B cell (primary cell): ENCODE results near the gene NAMPT. TPM values are rescaled to one million over a fixed set of nuclear protein-coding genes. Genes with fewer than 3 reads are reported as not detected.

Experiments
- ATAC-seq: fragments of 200-7000 bp; cut with Tn5 transposase; one replicate; pipeline ENCODE4 v1.10.0; 2021; ENCODE audit warnings: low read depth, mild to moderate bottlenecking, moderate number of reproducible peaks, moderate library complexity
- CTCF ChIA-PET: fragments of 350-600 bp; sonication (Branson Sonifier 250); formaldehyde crosslinking; loops from one replicate; lab custom pipeline; 2021; ENCODE audit warnings: antibody characterized with exemption, inconsistent platforms; lab: Charles Lee
- POLR2A ChIA-PET: fragments of 350-600 bp; sonication (Branson Sonifier 250); formaldehyde crosslinking; loops from one replicate; lab custom pipeline; 2021; ENCODE audit warnings: antibody characterized with exemption; lab: Charles Lee
- DNase-seq: peaks from one replicate; pipeline ENCODE4 v3.0.0; 2013
- H2AFZ ChIP-seq: 2 replicates; pipeline ENCODE4 v1.6.1; 2012; ENCODE audit warnings: mild to moderate bottlenecking, low read depth, low read length; ENCODE audit not compliant: insufficient read depth, poor library complexity, severe bottlenecking
- H3K27ac ChIP-seq, 2 donors: 1 replicate in 1 of 2; 2 replicates in 1 of 2; pipeline ENCODE4 v1.5.1; 2012 to 2013; ENCODE audit warnings: low read length in 2 of 2, mild to moderate bottlenecking in 2 of 2, moderate library complexity in 1 of 2
- H3K27me3 ChIP-seq, 4 experiments: fragments of 200-600 bp in 1 of 4; sonication (generic) in 1 of 4; replicated peaks in 1 of 4; 1 replicate in 2 of 4; 2 replicates in 2 of 4; pipeline versions ENCODE4 v1.6.1 to v1.7.0; 2013 to 2016; ENCODE audit warnings: low read length in 3 of 4, mild to moderate bottlenecking in 2 of 4, mixed read lengths in 1 of 4, moderate library complexity in 1 of 4; ENCODE audit not compliant: insufficient read depth in 4 of 4, control insufficient read depth in 3 of 4; ENCODE audit errors: control extremely low read depth in 1 of 4
- H3K36me3 ChIP-seq, 2 experiments: replicated peaks in 1 of 2; 1 replicate in 1 of 2; 2 replicates in 1 of 2; pipeline versions ENCODE4 v1.6.1 to v1.7.1; 2013; ENCODE audit warnings: low read length in 1 of 2; ENCODE audit not compliant: insufficient read depth in 2 of 2, control insufficient read depth in 1 of 2; ENCODE audit errors: control extremely low read depth in 1 of 2, extremely low read depth in 1 of 2
- H3K4me1 ChIP-seq, 2 donors: fragments of 200-600 bp in 1 of 2; sonication (generic) in 1 of 2; 1 replicate in 1 of 2; 2 replicates in 1 of 2; pipeline versions ENCODE4 v1.5.1 to v1.6.1; 2013 to 2017; ENCODE audit warnings: low read length in 2 of 2; ENCODE audit not compliant: control insufficient read depth in 2 of 2, insufficient read depth in 2 of 2
- H3K4me2 ChIP-seq: replicated peaks from 2 replicates; pipeline ENCODE3; 2012; ENCODE audit warnings: mild to moderate bottlenecking, low read depth, low read length; ENCODE audit not compliant: poor library complexity, severe bottlenecking
- H3K4me3 ChIP-seq, 5 experiments: fragments of 200-600 bp in 1 of 5; sonication (generic) in 1 of 5; 1 replicate in 3 of 5; 2 replicates in 2 of 5; pipeline versions ENCODE4 v1.5.1 to v1.7.0; 2011 to 2016; ENCODE audit warnings: low read length in 4 of 5, mild to moderate bottlenecking in 4 of 5, low read depth in 2 of 5, control low read depth in 1 of 5, moderate library complexity in 1 of 5; ENCODE audit not compliant: insufficient read depth in 1 of 5; ENCODE audit errors: control extremely low read depth in 1 of 5, extremely low read depth in 1 of 5
- H3K79me2 ChIP-seq: fragments of 200-600 bp; sonication (generic); one replicate; pipeline ENCODE4 v1.6.0; 2016; ENCODE audit warnings: low read length; ENCODE audit not compliant: control insufficient read depth, insufficient read depth
- H3K9ac ChIP-seq: fragments of 200-600 bp; sonication (generic); 2 replicates; pipeline ENCODE4 v1.6.1; 2017; ENCODE audit warnings: mild to moderate bottlenecking, low read length, moderate library complexity
- H3K9me3 ChIP-seq, 3 donors: one replicate each; pipeline versions ENCODE4 v1.6.1 to v1.7.1; 2013; ENCODE audit warnings: low read length in 2 of 3; ENCODE audit not compliant: control insufficient read depth in 2 of 3, insufficient read depth in 1 of 3; ENCODE audit errors: control extremely low read depth in 1 of 3
- H4K20me1 ChIP-seq: 2 replicates; pipeline ENCODE4 v1.6.0; 2012; ENCODE audit warnings: mild to moderate bottlenecking, low read length; ENCODE audit not compliant: insufficient read depth, control insufficient read depth, poor library complexity, severe bottlenecking
- H3K27ac Mint-ChIP-seq: one replicate; pipeline ENCODE4 v1.8.0; 2021; ENCODE audit warnings: mixed read lengths
- H3K27me3 Mint-ChIP-seq: one replicate; pipeline ENCODE4 v1.8.0; 2021; ENCODE audit warnings: mixed read lengths
- H3K4me1 Mint-ChIP-seq: one replicate; pipeline ENCODE4 v1.8.0; 2021; ENCODE audit warnings: mixed read lengths
- H3K4me3 Mint-ChIP-seq: one replicate; pipeline ENCODE4 v1.8.0; 2021; ENCODE audit warnings: mixed read lengths
- H3K9me3 Mint-ChIP-seq: one replicate; pipeline ENCODE4 v1.8.0; 2022; ENCODE audit warnings: mixed read lengths; ENCODE audit not compliant: insufficient read depth
- EZH2 ChIP-seq: IDR thresholded peaks from 2 replicates; pipeline ENCODE4 v1.6.1; 2012; ENCODE audit warnings: borderline replicate concordance, low read depth, mild to moderate bottlenecking, moderate library complexity, low read length; ENCODE audit not compliant: insufficient read depth, poor library complexity, severe bottlenecking
- WGBS: methylation state at CpG from one replicate; pipeline ENCODE4 v1.1.5; 2013; ENCODE audit warnings: missing lambda C conversion rate; ENCODE audit not compliant: insufficient coverage; 5-methylcytosine and 5-hydroxymethylcytosine counted together
- intact Hi-C: fragments of 100-400 bp; cut with micrococcal nuclease; formaldehyde crosslinking; loops from one replicate; pipeline ENCODE4 v1.10.0; 2022
- polyA plus RNA-seq: library from polyadenylated mRNA; depleted of rRNA; stranded (reverse); fragments of >200 nt; gene quantifications from 2 replicates; pipeline ENCODE4 v1.2.3, GENCODE V29; 2012
- total RNA-seq, 2 donors: library from RNA; stranded (reverse); fragments of 120-200 nt in 1 of 2; gene quantifications; 1 replicate in 1 of 2; 2 replicates in 1 of 2; pipeline versions ENCODE4 v1.2.3 to v1.2.4, GENCODE V29; 2013 to 2022
- TF ChIP-seq, protein P1 (sequence below): fragments of 200-600 bp; IDR thresholded peaks from one replicate; pipeline ENCODE4 v1.8.0; 2022; ENCODE audit warnings: antibody characterized with exemption, mild to moderate bottlenecking

Gene NAMPT
- total and polyA plus RNA-seq, 2 donors (not counting 1 experiment from before 2014, with no cell fraction given), result 11.6 to 48.8 TPM

DNA sequence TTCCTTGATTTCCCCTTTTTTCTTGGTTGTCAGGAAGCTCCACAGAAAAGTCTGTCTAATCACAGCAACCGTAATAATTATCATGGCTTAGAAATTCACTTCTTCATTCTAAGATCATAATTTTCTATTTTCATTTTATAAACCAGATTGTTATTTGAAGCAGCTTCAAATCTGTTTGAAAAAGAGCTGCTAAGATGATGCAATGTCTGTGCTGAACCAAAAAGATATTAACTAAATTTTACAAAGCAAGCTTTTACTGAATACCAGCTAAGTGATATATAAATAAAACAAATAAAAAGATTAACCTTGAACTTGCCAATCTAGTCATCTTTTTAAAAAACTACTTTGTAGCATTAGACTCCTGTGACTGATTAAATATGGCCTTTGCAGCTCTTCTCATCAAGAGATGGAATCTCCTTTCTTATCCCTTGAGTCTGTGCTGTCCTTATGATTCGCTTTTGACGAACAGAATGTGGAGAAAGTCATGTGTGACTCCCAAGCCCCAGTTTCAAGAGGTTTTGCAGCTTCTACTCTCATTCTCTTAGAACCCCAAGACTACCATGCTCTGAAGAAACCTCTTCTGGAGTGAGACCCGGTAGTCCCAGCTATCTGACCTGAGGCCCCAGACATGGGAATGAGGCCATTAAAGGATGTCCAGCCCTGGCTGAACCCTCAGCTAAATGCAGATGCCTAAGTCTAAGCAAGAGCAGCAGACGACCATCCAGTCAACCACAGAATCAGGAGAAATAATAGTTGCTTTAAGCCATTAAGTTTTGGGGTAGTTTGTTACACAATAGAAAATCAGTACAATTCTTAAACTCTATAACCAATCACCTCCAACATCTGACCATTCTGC lies 14.4 kb downstream of the NAMPT start:
- POLR2A ChIA-PET, result no interaction called here
- no peaks in the 10 kb centered on the region for H3K27me3 ChIP-seq
- no peak overlapping the region for H3K4me2 ChIP-seq
- Mint-ChIP-seq H3K9me3 (no peaks in the 10 kb centered on the region), H3K27ac (no peak overlapping the region), H3K4me3 (no peak overlapping the region), H3K4me1 (no peaks in the 10 kb centered on the region), H3K27me3 (no peaks in the 10 kb centered on the region)
- DNase-seq (no peak), ATAC-seq (no peak)
- H3K9me3 ChIP-seq, result no peaks in the 10 kb centered on the region
- WGBS, result 100% methylated on average over 3 of the region's 5 CpGs
- peaks cover 18 to 48% of the 10 kb centered on the region in 2 experiments for H3K36me3 ChIP-seq
- TF ChIP-seq, protein P1, sequence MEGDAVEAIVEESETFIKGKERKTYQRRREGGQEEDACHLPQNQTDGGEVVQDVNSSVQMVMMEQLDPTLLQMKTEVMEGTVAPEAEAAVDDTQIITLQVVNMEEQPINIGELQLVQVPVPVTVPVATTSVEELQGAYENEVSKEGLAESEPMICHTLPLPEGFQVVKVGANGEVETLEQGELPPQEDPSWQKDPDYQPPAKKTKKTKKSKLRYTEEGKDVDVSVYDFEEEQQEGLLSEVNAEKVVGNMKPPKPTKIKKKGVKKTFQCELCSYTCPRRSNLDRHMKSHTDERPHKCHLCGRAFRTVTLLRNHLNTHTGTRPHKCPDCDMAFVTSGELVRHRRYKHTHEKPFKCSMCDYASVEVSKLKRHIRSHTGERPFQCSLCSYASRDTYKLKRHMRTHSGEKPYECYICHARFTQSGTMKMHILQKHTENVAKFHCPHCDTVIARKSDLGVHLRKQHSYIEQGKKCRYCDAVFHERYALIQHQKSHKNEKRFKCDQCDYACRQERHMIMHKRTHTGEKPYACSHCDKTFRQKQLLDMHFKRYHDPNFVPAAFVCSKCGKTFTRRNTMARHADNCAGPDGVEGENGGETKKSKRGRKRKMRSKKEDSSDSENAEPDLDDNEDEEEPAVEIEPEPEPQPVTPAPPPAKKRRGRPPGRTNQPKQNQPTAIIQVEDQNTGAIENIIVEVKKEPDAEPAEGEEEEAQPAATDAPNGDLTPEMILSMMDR, result no peak
- TF ChIP-seq EZH2, result no peak
- no peak overlapping the region for H3K4me3 ChIP-seq
- H4K20me1 ChIP-seq, result no peaks in the 10 kb centered on the region
- CTCF ChIA-PET, result interaction anchor here (0.9 kb wide), 1 partner anchor 192 kb away, joined by 5 read pairs; no protein-coding TSS in a partner anchor
- no peaks in the 10 kb centered on the region for H3K79me2 ChIP-seq
- H3K27ac ChIP-seq, result no peak overlapping the region
- no peak overlapping the region for H2AFZ ChIP-seq
- intact Hi-C loops, result no loop called here
- no peak overlapping the region for H3K9ac ChIP-seq
- no peaks in the 10 kb centered on the region for H3K4me1 ChIP-seq
